Stimulated activated CD4-positive, alpha-beta T cell treated with anti-CD3 and anti-CD28 coated beads, TNF-alpha, amount 100 ng/mL, for 48 hours (primary cell): Measurements from ENCODE around the gene TMEM184B.
A peak's percentile ranks its signal among the peaks of the same experiment; 100 is the strongest.

ENCODE experiments used
- DNase-seq, 3 donors: peaks; one replicate each; pipeline ENCODE4 v3.0.0-alpha.2; 2020; ENCODE audit warnings: low read depth in 3 of 3

Gene TMEM184B

GRCh38 chr22:38205261-38206128, 67.3 kb downstream of the TMEM184B start:
- DNase-seq = no peak

- no peak for DNase-seq
Observed at GRCh38 chr22:38204784-38205183, 68.0 kb downstream of the TMEM184B start.

GRCh38 chr22:38203855-38204514, 68.8 kb downstream of the TMEM184B start:
- DNase-seq = no peak

- no peak for DNase-seq
Observed at GRCh38 chr22:38203090-38203810, 69.6 kb downstream of the TMEM184B start.

GRCh38 chr22:38202437-38203089, 70.2 kb downstream of the TMEM184B start:
- peak in 1 of 3 donors; percentile 52 for DNase-seq

- DNase-seq = peak; percentile 86 to 92 (median 90)
Observed at GRCh38 chr22:38201711-38202436, 70.9 kb downstream of the TMEM184B start, which contains the start of gene MAFF. Gene MAFF (plus strand): TSS chr22:38201994. CDS start chr22:38213854, 11,860 bp downstream.

GRCh38 chr22:38201371-38201710, 71.5 kb downstream of the TMEM184B start:
- no peak for DNase-seq

GRCh38 chr22:38199826-38200559, 72.8 kb downstream of the TMEM184B start:
- DNase-seq = no peak

GRCh38 chr22:38196791-38197419, 75.9 kb downstream of the TMEM184B start:
- no peak for DNase-seq

GRCh38 chr22:38193580-38193979, 79.2 kb downstream of the TMEM184B start:
- no peak for DNase-seq

- no peak for DNase-seq
Observed at GRCh38 chr22:38192475-38192863, 80.3 kb downstream of the TMEM184B start.

- no peak for DNase-seq
Observed at GRCh38 chr22:38191731-38192474, 80.9 kb downstream of the TMEM184B start.

- no peak for DNase-seq
Observed at GRCh38 chr22:38191055-38191454, 81.8 kb downstream of the TMEM184B start.

- no peak for DNase-seq
Observed at GRCh38 chr22:38190581-38190980, 82.2 kb downstream of the TMEM184B start.

- DNase-seq = no peak
Observed at GRCh38 chr22:38189104-38189503, 83.7 kb downstream of the TMEM184B start.

GRCh38 chr22:38187413-38188212, 85.2 kb downstream of the TMEM184B start:
- no peak for DNase-seq

GRCh38 chr22:38186429-38186828, 86.4 kb downstream of the TMEM184B start:
- no peak for DNase-seq

- no peak for DNase-seq
Observed at GRCh38 chr22:38184788-38185187, 88.0 kb downstream of the TMEM184B start.
